GM21423 (cell line): ENCODE data around the gene B3GALNT1.

Experiments used
- ATAC-seq: cut with Tn5 transposase; IDR thresholded peaks from one replicate; pipeline ENCODE4 v1.9.1; 2021; ENCODE audit warnings: mild to moderate bottlenecking, moderate library complexity; ENCODE audit not compliant: unreplicated experiment

The B3GALNT1 gene, protein sequence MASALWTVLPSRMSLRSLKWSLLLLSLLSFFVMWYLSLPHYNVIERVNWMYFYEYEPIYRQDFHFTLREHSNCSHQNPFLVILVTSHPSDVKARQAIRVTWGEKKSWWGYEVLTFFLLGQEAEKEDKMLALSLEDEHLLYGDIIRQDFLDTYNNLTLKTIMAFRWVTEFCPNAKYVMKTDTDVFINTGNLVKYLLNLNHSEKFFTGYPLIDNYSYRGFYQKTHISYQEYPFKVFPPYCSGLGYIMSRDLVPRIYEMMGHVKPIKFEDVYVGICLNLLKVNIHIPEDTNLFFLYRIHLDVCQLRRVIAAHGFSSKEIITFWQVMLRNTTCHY

GRCh38 chr3:161104561-161105551 is at the start of gene B3GALNT1:
B3GALNT1 (minus strand) TSS chr3:161105349; CDS start chr3:161086754, 18,595 bp downstream.
- peak; percentile 66 for ATAC-seq

- no peak for ATAC-seq
Observed at GRCh38 chr3:161153480-161153879, 48.3 kb upstream of the B3GALNT1 start.

DNA sequence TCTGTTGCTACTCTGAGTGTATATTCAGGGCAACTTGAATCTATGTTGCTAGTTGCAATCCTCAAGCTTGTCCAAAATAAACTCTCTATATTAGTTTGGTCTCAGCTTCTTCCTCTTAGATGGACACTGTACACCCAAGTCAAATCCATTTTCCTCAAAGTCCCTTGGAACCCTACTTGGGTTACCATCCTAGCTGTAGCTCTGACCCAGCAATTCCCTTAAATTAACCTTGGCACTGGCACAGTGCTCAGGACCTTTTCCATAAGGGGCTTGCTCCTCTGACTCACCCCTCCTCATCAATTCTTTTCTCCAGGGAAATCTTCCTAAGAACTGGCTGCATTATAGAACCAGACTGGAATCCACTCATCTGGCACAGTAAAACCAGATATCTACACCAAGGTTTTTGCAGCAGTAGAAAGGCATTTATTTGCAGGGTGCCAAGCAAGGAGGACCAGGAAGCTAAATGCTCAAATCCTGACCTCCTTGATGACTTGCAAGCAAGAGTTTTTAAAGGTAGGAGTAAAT is 44.9 kb upstream of the B3GALNT1 start:
- ATAC-seq, result no peak

GRCh38 chr3:161149529-161149928 is 44.4 kb upstream of the B3GALNT1 start:
- ATAC-seq, result no peak

- ATAC-seq, result no peak
Observed at GRCh38 chr3:161148832-161149475, 43.8 kb upstream of the B3GALNT1 start.

- no peak for ATAC-seq
Observed at GRCh38 chr3:161142486-161142885, 37.3 kb upstream of the B3GALNT1 start.

GRCh38 chr3:161139686-161140085 is 34.5 kb upstream of the B3GALNT1 start:
- no peak for ATAC-seq

DNA sequence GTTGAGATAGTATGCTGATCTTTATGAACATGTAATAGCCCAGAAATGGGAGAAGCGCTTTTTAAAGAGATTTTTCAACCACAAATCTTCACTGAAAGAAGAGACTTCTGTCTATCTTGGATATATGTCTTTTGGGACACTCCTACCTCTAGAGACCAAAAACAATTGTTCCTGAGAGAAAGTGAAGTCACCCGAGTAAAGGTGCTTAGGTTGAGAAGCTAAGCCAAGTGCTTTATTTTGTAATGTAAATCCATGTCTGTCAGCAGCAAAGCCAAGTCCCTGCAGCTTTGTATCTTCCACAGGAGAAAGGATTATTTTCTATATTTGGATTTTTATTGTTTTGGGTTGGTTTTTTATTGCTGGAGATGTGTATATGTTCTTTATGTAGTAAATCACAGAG is 32.1 kb upstream of the B3GALNT1 start:
- no peak for ATAC-seq

GRCh38 chr3:161132391-161132790 is 27.2 kb upstream of the B3GALNT1 start:
- ATAC-seq, result no peak

GRCh38 chr3:161126495-161126894 is 21.3 kb upstream of the B3GALNT1 start:
- ATAC-seq, result no peak

- ATAC-seq, result no peak
Observed at GRCh38 chr3:161117646-161118045, 12.5 kb upstream of the B3GALNT1 start.

GRCh38 chr3:161108840-161109239 is 3.7 kb upstream of the B3GALNT1 start:
- no peak for ATAC-seq

DNA sequence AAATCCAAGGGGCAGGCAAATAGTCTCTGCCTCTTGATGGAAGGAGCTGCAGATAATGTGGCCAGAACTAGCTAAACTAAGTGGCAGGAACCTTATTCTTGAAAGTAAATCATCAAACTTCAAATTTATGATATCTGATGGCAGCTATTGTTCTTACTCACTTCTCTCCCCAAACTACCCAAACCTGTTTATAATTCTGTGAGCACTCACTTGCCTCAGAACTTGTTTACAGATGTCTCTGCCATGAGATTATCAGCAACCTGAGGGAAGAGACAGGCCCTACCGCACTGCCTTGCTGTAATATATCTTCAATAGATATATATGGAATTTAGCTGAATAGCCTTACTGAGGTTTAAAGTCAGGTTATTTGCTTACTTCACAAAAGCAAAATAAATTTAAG is 2.2 kb upstream of the B3GALNT1 start:
- no peak for ATAC-seq

GRCh38 chr3:161103776-161104385 is 1.3 kb downstream of the B3GALNT1 start:
- no peak for ATAC-seq

GRCh38 chr3:161101609-161102008 is 3.5 kb downstream of the B3GALNT1 start:
- no peak for ATAC-seq

DNA sequence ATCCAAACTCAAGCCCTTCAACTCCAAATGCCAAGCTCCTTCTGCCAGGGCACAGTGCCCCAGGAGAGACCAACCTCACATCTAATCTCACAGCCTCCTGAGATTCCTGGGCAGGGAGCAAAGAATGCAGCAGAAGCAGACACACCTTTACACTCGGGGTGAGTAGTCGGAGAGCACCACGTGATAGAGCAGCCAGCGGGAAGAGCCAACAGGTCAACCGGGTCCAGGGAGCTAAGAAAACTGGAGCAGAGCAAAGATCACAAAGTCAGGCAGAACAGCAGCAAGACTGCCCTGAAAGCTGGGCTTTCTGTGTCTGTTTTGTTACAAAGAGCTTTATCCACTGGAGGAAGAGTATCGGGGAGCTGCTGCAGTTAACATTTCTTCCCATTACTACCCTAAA is 4.2 kb downstream of the B3GALNT1 start:
- no peak for ATAC-seq

- no peak for ATAC-seq
Observed at GRCh38 chr3:161096771-161097367, 8.3 kb downstream of the B3GALNT1 start.

- ATAC-seq, result no peak
Observed at GRCh38 chr3:161093895-161094294, 11.3 kb downstream of the B3GALNT1 start.

DNA sequence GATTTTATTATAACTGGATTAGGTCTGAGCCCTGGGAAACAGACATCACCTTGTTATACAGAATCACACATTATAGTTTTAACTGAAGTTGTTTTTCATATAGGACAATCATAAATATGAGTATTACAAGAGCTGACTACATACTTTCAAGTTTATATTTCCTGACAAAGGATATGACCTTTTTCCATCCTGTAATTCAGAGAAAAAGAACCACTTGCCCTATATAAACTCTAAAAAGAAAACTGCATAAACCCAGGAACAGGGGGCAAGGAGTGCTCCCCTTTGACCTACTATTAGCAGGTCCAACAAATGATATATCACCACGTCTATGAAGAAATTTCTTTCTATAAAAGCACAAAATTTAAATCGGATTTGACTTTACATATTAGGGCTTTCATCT is 20.9 kb downstream of the B3GALNT1 start:
- no peak for ATAC-seq

GRCh38 chr3:161083131-161083530 is 22.0 kb downstream of the B3GALNT1 start:
- no peak for ATAC-seq
